ENCODE results near the gene PPP2R2C.
A peak's percentile ranks its signal among the peaks of the same experiment; 100 is the strongest.

Gene PPP2R2C

DNA sequence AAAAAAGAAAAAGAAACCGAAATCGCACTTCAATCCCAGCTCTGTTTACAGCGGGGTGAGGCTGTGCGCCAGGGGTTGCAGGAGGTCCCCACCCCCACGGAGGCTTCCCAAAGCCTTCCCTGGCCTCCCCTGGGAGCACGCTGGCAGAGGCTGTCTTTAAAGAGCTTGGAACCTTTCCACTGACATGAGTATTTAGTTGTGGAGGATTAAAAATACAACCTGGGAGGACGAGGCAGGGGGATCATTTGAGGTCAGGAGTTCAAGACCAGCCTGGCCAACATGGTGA lies 69.1 kb downstream of the PPP2R2C start:
- H3K18ac ChIP-seq (ENCODE audit: low read length): no peak overlapping the region
- no peak overlapping the region for H4K8ac ChIP-seq (ENCODE audit: low read depth, low read length)
- no peaks in the 10 kb centered on the region for H3K9me3 ChIP-seq (replicated peaks in 1 of 2; ENCODE audit: control insufficient read depth in 2 of 2, insufficient read depth in 1 of 2, low read depth in 1 of 2, low read length in 2 of 2)
- H3K9ac ChIP-seq (ENCODE audit: low read depth, low read length, poor library complexity): no peak overlapping the region
- no peak overlapping the region for H3K4me3 ChIP-seq (ENCODE audit: low read length in 2 of 2)
- H2BK120ac ChIP-seq (ENCODE audit: low read depth, low read length): no peak overlapping the region
- H2BK12ac ChIP-seq (ENCODE audit: low read length): no peak overlapping the region
- no peak overlapping the region for H2AK5ac ChIP-seq (ENCODE audit: low read depth, low read length)
- no peak overlapping the region for H2BK15ac ChIP-seq (ENCODE audit: low read length)
- no peak overlapping the region for H3K4me2 ChIP-seq (ENCODE audit: insufficient read depth, low read length, poor library complexity, severe bottlenecking)
- DNase-seq (ENCODE audit: low spot score): no peak
- no peak overlapping the region for H3K23ac ChIP-seq (ENCODE audit: low read depth, low read length, poor library complexity)
- H4K91ac ChIP-seq (ENCODE audit: low read depth, low read length, poor library complexity): no peak overlapping the region
- no peak overlapping the region for H2AFZ ChIP-seq (ENCODE audit: low read length)
- H3K4ac ChIP-seq (ENCODE audit: low read length): no peak overlapping the region
- H3K14ac ChIP-seq (ENCODE audit: low read length): no peak overlapping the region
- H2BK5ac ChIP-seq (ENCODE audit: low read length): no peak overlapping the region
- peaks cover 0 to 16% of the 10 kb centered on the region in 2 donors for H3K4me1 ChIP-seq (ENCODE audit: control insufficient read depth in 2 of 2, insufficient read depth in 1 of 2, low read depth in 1 of 2, low read length in 2 of 2)
- H3K27ac ChIP-seq (replicated peaks; ENCODE audit: low read length): no peak overlapping the region
- H3K36me3 ChIP-seq (replicated peaks in 1 of 2; ENCODE audit: control insufficient read depth in 2 of 2, insufficient read depth in 2 of 2, low read length in 2 of 2): no peaks in the 10 kb centered on the region
- WGBS, 2 donors (ENCODE audit: extremely low coverage in 2 of 2, insufficient read length in 2 of 2, insufficient replicate concordance in 1 of 2): no CpG with 5 or more reads among the region's 7 CpGs
- H3K79me1 ChIP-seq (ENCODE audit: low read depth, low read length): no peaks in the 10 kb centered on the region
- H3K27me3 ChIP-seq (ENCODE audit: control insufficient read depth in 3 of 3, insufficient read depth in 3 of 3, low read depth in 1 of 3, low read length in 3 of 3): peaks cover 0 to 44% (median 0%) of the 10 kb centered on the region in 3 experiments

- Histone ChIP-seq H3K27me3 (ENCODE audit: control insufficient read depth in 3 of 3, insufficient read depth in 3 of 3, low read depth in 1 of 3, low read length in 3 of 3) (peaks cover 0 to 47% (median 0%) of the 10 kb centered on the region in 3 experiments), H3K4me3 (ENCODE audit: low read length in 2 of 2) (peak overlapping the region in 1 of 2 donors; percentile 3), H2AFZ (ENCODE audit: low read length) (no peak overlapping the region), H3K4me1 (ENCODE audit: control insufficient read depth in 2 of 2, insufficient read depth in 1 of 2, low read depth in 1 of 2, low read length in 2 of 2) (peaks cover 0 to 16% of the 10 kb centered on the region in 2 donors), H2BK15ac (ENCODE audit: low read length) (peak overlapping the region; percentile 82), H3K9ac (ENCODE audit: low read depth, low read length, poor library complexity) (peak overlapping the region; percentile 45), H3K4me2 (ENCODE audit: insufficient read depth, low read length, poor library complexity, severe bottlenecking) (no peak overlapping the region), H3K27ac (replicated peaks; ENCODE audit: low read length) (no peak overlapping the region), H2BK12ac (ENCODE audit: low read length) (no peak overlapping the region), H4K91ac (ENCODE audit: low read depth, low read length, poor library complexity) (no peak overlapping the region), H3K23ac (ENCODE audit: low read depth, low read length, poor library complexity) (no peak overlapping the region), H3K79me1 (ENCODE audit: low read depth, low read length) (no peaks in the 10 kb centered on the region), H4K8ac (ENCODE audit: low read depth, low read length) (no peak overlapping the region), H3K18ac (ENCODE audit: low read length) (peak overlapping the region; percentile 54), H3K36me3 (replicated peaks in 1 of 2; ENCODE audit: control insufficient read depth in 2 of 2, insufficient read depth in 2 of 2, low read length in 2 of 2) (no peaks in the 10 kb centered on the region), H3K4ac (ENCODE audit: low read length) (no peak overlapping the region), H3K9me3 (replicated peaks in 1 of 2; ENCODE audit: control insufficient read depth in 2 of 2, insufficient read depth in 1 of 2, low read depth in 1 of 2, low read length in 2 of 2) (no peaks in the 10 kb centered on the region), H2AK5ac (ENCODE audit: low read depth, low read length) (peak overlapping the region; percentile 57), H3K14ac (ENCODE audit: low read length) (peak overlapping the region; percentile 47), H2BK120ac (ENCODE audit: low read depth, low read length) (peak overlapping the region; percentile 57), H2BK5ac (ENCODE audit: low read length) (no peak overlapping the region)
- WGBS, 2 donors (ENCODE audit: extremely low coverage in 2 of 2, insufficient read length in 2 of 2, insufficient replicate concordance in 1 of 2): no CpG with 5 or more reads among the region's 18 CpGs
- DNase-seq (ENCODE audit: low spot score): no peak
Observed at GRCh38 chr4:6402566-6403399, 69.6 kb downstream of the PPP2R2C start.

- Histone ChIP-seq H3K4ac (ENCODE audit: low read length) (no peak overlapping the region), H3K9me3 (replicated peaks in 1 of 2; ENCODE audit: control insufficient read depth in 2 of 2, insufficient read depth in 1 of 2, low read depth in 1 of 2, low read length in 2 of 2) (no peaks in the 10 kb centered on the region), H2BK12ac (ENCODE audit: low read length) (no peak overlapping the region), H2AFZ (ENCODE audit: low read length) (no peak overlapping the region), H3K27me3 (ENCODE audit: control insufficient read depth in 3 of 3, insufficient read depth in 3 of 3, low read depth in 1 of 3, low read length in 3 of 3) (peaks cover 0 to 48% (median 0%) of the 10 kb centered on the region in 3 experiments), H2BK120ac (ENCODE audit: low read depth, low read length) (no peak overlapping the region), H4K91ac (ENCODE audit: low read depth, low read length, poor library complexity) (peak overlapping the region; percentile 50), H2AK5ac (ENCODE audit: low read depth, low read length) (no peak overlapping the region), H3K14ac (ENCODE audit: low read length) (no peak overlapping the region), H3K4me2 (ENCODE audit: insufficient read depth, low read length, poor library complexity, severe bottlenecking) (no peak overlapping the region), H3K79me1 (ENCODE audit: low read depth, low read length) (no peaks in the 10 kb centered on the region), H3K36me3 (replicated peaks in 1 of 2; ENCODE audit: control insufficient read depth in 2 of 2, insufficient read depth in 2 of 2, low read length in 2 of 2) (no peaks in the 10 kb centered on the region), H2BK5ac (ENCODE audit: low read length) (no peak overlapping the region), H3K27ac (replicated peaks; ENCODE audit: low read length) (no peak overlapping the region), H4K8ac (ENCODE audit: low read depth, low read length) (no peak overlapping the region), H3K9ac (ENCODE audit: low read depth, low read length, poor library complexity) (no peak overlapping the region), H3K4me3 (ENCODE audit: low read length in 2 of 2) (no peak overlapping the region), H3K23ac (ENCODE audit: low read depth, low read length, poor library complexity) (peak overlapping the region; percentile 10), H3K4me1 (ENCODE audit: control insufficient read depth in 2 of 2, insufficient read depth in 1 of 2, low read depth in 1 of 2, low read length in 2 of 2) (peaks cover 0 to 16% of the 10 kb centered on the region in 2 donors), H2BK15ac (ENCODE audit: low read length) (no peak overlapping the region), H3K18ac (ENCODE audit: low read length) (no peak overlapping the region)
- no CpG with 5 or more reads among the region's 9 CpGs for WGBS, 2 donors (ENCODE audit: extremely low coverage in 2 of 2, insufficient read length in 2 of 2, insufficient replicate concordance in 1 of 2)
- no peak for DNase-seq (ENCODE audit: low spot score)
Observed at GRCh38 chr4:6401797-6402196, 70.6 kb downstream of the PPP2R2C start.

DNA sequence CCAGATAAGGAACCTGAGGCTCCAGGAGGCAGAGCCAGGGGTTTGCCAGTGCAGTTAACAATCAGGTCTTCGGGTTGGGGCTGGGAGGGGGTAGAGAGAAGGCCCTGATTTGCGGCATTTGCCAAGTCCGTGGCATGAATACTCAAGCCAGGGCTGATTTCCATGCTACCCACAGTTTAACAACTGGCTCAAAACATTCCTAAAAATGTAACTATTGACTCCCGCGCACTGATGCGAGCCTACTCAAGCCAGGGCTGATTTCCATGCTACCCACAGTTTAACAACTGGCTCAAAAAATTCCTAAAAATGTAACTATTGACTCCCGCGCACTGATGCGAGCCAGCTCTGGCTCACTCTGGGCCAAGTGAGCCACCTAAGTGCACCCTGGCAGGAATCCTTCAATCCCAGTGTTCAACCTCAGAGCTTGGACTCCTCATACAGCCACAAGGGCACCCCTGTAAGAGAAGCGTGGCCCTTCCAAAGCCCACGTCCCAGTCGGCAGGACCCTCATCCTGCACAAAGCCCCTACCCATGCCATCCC lies 75.6 kb downstream of the PPP2R2C start:
- no peak overlapping the region for H2BK5ac ChIP-seq (ENCODE audit: low read length)
- H2BK15ac ChIP-seq (ENCODE audit: low read length): no peak overlapping the region
- H3K36me3 ChIP-seq (replicated peaks in 1 of 2; ENCODE audit: control insufficient read depth in 2 of 2, insufficient read depth in 2 of 2, low read length in 2 of 2): no peaks in the 10 kb centered on the region
- no peak overlapping the region for H2BK12ac ChIP-seq (ENCODE audit: low read length)
- H2BK120ac ChIP-seq (ENCODE audit: low read depth, low read length): no peak overlapping the region
- H3K4ac ChIP-seq (ENCODE audit: low read length): no peak overlapping the region
- no peak overlapping the region for H2AFZ ChIP-seq (ENCODE audit: low read length)
- H3K79me1 ChIP-seq (ENCODE audit: low read depth, low read length): no peaks in the 10 kb centered on the region
- H3K4me2 ChIP-seq (ENCODE audit: insufficient read depth, low read length, poor library complexity, severe bottlenecking): no peak overlapping the region
- H4K91ac ChIP-seq (ENCODE audit: low read depth, low read length, poor library complexity): no peak overlapping the region
- no peak overlapping the region for H4K8ac ChIP-seq (ENCODE audit: low read depth, low read length)
- WGBS, 2 donors (ENCODE audit: extremely low coverage in 2 of 2, insufficient read length in 2 of 2, insufficient replicate concordance in 1 of 2): no CpG with 5 or more reads among the region's 12 CpGs
- no peak overlapping the region for H3K23ac ChIP-seq (ENCODE audit: low read depth, low read length, poor library complexity)
- H3K9ac ChIP-seq (ENCODE audit: low read depth, low read length, poor library complexity): no peak overlapping the region
- peak overlapping the region; percentile 39 for H3K18ac ChIP-seq (ENCODE audit: low read length)
- H3K4me1 ChIP-seq (ENCODE audit: control insufficient read depth in 2 of 2, insufficient read depth in 1 of 2, low read depth in 1 of 2, low read length in 2 of 2): no peaks in the 10 kb centered on the region
- H3K27me3 ChIP-seq (ENCODE audit: control insufficient read depth in 3 of 3, insufficient read depth in 3 of 3, low read depth in 1 of 3, low read length in 3 of 3): peaks cover 0 to 22% (median 0%) of the 10 kb centered on the region in 3 experiments
- H3K9me3 ChIP-seq (replicated peaks in 1 of 2; ENCODE audit: control insufficient read depth in 2 of 2, insufficient read depth in 1 of 2, low read depth in 1 of 2, low read length in 2 of 2): no peaks in the 10 kb centered on the region
- no peak overlapping the region for H3K14ac ChIP-seq (ENCODE audit: low read length)
- DNase-seq (ENCODE audit: low spot score): no peak
- H2AK5ac ChIP-seq (ENCODE audit: low read depth, low read length): peak overlapping the region; percentile 47
- H3K4me3 ChIP-seq (ENCODE audit: low read length in 2 of 2): no peak overlapping the region
- no peak overlapping the region for H3K27ac ChIP-seq (replicated peaks; ENCODE audit: low read length)

Measured in neuronal stem cell (in vitro differentiated cells).